ENCODE data around the gene RASL11A.

Gene RASL11A

DNA sequence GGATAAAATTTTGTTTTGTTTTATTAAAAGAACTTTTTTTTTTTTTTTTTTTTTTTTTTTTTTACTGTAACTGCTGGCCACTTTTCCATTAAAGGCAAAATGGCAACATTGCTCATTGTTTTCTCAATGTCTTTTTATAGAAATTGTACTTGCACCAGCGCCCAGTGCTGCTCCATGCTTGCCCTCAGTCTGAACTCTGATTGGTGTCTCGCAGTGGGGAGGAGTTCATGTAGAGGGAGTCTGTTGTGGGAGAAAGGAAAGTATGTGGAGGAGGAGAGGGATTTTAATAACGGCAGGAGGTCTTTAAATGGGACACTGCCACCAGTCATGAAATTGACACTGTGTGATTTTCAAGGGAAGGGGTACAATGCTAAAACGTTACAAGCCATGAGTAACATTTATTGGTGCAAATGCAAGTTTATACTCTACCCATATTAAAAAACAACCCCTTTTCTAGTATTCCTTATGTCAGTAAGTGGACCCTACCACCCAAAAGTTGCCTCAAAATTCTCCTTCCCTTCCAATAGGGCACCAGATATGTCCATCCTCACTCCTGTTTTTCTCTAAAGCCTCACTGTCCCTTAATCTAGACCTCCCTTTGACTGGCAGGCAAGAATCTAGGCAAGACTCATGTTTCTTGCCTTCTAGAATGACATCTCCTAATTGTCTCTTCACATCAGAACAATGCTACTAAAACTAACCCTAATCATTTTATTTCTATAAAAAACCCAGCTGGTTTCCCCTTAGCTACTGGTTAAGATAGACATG is 3.2 kb downstream of the RASL11A start:
- no peaks in the 10 kb centered on the region for H3K9me3 ChIP-seq (ENCODE audit: severe bottlenecking)
- H3K4me1 ChIP-seq (ENCODE audit: insufficient read depth, poor library complexity, severe bottlenecking): no peaks in the 10 kb centered on the region
- no peaks in the 10 kb centered on the region for H3K36me3 ChIP-seq (ENCODE audit: low read depth)
- H3K4me3 ChIP-seq (ENCODE audit: severe bottlenecking): no peak overlapping the region
- no peaks in the 10 kb centered on the region for H3K27me3 ChIP-seq (ENCODE audit: insufficient read depth, poor library complexity, severe bottlenecking)
- TF ChIP-seq, protein P1, sequence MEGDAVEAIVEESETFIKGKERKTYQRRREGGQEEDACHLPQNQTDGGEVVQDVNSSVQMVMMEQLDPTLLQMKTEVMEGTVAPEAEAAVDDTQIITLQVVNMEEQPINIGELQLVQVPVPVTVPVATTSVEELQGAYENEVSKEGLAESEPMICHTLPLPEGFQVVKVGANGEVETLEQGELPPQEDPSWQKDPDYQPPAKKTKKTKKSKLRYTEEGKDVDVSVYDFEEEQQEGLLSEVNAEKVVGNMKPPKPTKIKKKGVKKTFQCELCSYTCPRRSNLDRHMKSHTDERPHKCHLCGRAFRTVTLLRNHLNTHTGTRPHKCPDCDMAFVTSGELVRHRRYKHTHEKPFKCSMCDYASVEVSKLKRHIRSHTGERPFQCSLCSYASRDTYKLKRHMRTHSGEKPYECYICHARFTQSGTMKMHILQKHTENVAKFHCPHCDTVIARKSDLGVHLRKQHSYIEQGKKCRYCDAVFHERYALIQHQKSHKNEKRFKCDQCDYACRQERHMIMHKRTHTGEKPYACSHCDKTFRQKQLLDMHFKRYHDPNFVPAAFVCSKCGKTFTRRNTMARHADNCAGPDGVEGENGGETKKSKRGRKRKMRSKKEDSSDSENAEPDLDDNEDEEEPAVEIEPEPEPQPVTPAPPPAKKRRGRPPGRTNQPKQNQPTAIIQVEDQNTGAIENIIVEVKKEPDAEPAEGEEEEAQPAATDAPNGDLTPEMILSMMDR (IDR thresholded peaks at IDR 0.05; ENCODE audit: poor library complexity, severe bottlenecking): no peak
- ATAC-seq (ENCODE audit: low read depth) (no peak), DNase-seq (ENCODE audit: low spot score) (no peak)
- H3K27ac ChIP-seq (ENCODE audit: poor library complexity, severe bottlenecking): no peak overlapping the region

- Histone ChIP-seq H3K27me3 (ENCODE audit: insufficient read depth, poor library complexity, severe bottlenecking) (no peaks in the 10 kb centered on the region), H3K9me3 (ENCODE audit: severe bottlenecking) (no peaks in the 10 kb centered on the region), H3K4me1 (ENCODE audit: insufficient read depth, poor library complexity, severe bottlenecking) (no peaks in the 10 kb centered on the region), H3K27ac (ENCODE audit: poor library complexity, severe bottlenecking) (no peak overlapping the region), H3K36me3 (ENCODE audit: low read depth) (no peaks in the 10 kb centered on the region), H3K4me3 (ENCODE audit: severe bottlenecking) (no peak overlapping the region)
- ATAC-seq (ENCODE audit: low read depth) (no peak), DNase-seq (ENCODE audit: low spot score) (no peak)
- TF ChIP-seq, protein P1 (IDR thresholded peaks at IDR 0.05; ENCODE audit: poor library complexity, severe bottlenecking): no peak
Observed at GRCh38 chr13:27274631-27275030, 4.0 kb downstream of the RASL11A start.

GRCh38 chr13:27276188-27276587 is 5.6 kb downstream of the RASL11A start:
- H3K9me3 ChIP-seq (ENCODE audit: severe bottlenecking): no peaks in the 10 kb centered on the region
- ATAC-seq (ENCODE audit: low read depth): no peak

GRCh38 chr13:27279506-27279905 is 8.9 kb downstream of the RASL11A start:
- no peak overlapping the region for H3K4me3 ChIP-seq (ENCODE audit: severe bottlenecking)
- H3K4me1 ChIP-seq (ENCODE audit: insufficient read depth, poor library complexity, severe bottlenecking): no peaks in the 10 kb centered on the region
- no peak overlapping the region for H3K27ac ChIP-seq (ENCODE audit: poor library complexity, severe bottlenecking)
- DNase-seq (ENCODE audit: low spot score) (no peak), ATAC-seq (ENCODE audit: low read depth) (no peak)
- H3K9me3 ChIP-seq (ENCODE audit: severe bottlenecking): no peaks in the 10 kb centered on the region
- TF ChIP-seq, protein P1 (IDR thresholded peaks at IDR 0.05; ENCODE audit: poor library complexity, severe bottlenecking): no peak
- no peaks in the 10 kb centered on the region for H3K36me3 ChIP-seq (ENCODE audit: low read depth)
- no peaks in the 10 kb centered on the region for H3K27me3 ChIP-seq (ENCODE audit: insufficient read depth, poor library complexity, severe bottlenecking)

More at GRCh38 chr13:27276188-27276587, 5.6 kb downstream of the RASL11A start:
- H3K4me3 ChIP-seq (ENCODE audit: severe bottlenecking): no peak overlapping the region
- no peak for DNase-seq (ENCODE audit: low spot score)
- H3K27ac ChIP-seq (ENCODE audit: poor library complexity, severe bottlenecking): no peak overlapping the region
- no peaks in the 10 kb centered on the region for H3K4me1 ChIP-seq (ENCODE audit: insufficient read depth, poor library complexity, severe bottlenecking)
- no peaks in the 10 kb centered on the region for H3K27me3 ChIP-seq (ENCODE audit: insufficient read depth, poor library complexity, severe bottlenecking)
- no peaks in the 10 kb centered on the region for H3K36me3 ChIP-seq (ENCODE audit: low read depth)
- TF ChIP-seq, protein P1 (IDR thresholded peaks at IDR 0.05; ENCODE audit: poor library complexity, severe bottlenecking): no peak

GRCh38 chr13:27280009-27280656 is 9.5 kb downstream of the RASL11A start:
- TF ChIP-seq, protein P1 (IDR thresholded peaks at IDR 0.05; ENCODE audit: poor library complexity, severe bottlenecking): no peak
- ATAC-seq (ENCODE audit: low read depth) (no peak), DNase-seq (ENCODE audit: low spot score) (no peak)
- Histone ChIP-seq H3K4me1 (ENCODE audit: insufficient read depth, poor library complexity, severe bottlenecking) (no peaks in the 10 kb centered on the region), H3K9me3 (ENCODE audit: severe bottlenecking) (no peaks in the 10 kb centered on the region), H3K27ac (ENCODE audit: poor library complexity, severe bottlenecking) (no peak overlapping the region), H3K27me3 (ENCODE audit: insufficient read depth, poor library complexity, severe bottlenecking) (no peaks in the 10 kb centered on the region), H3K4me3 (ENCODE audit: severe bottlenecking) (no peak overlapping the region), H3K36me3 (ENCODE audit: low read depth) (no peaks in the 10 kb centered on the region)
